ENCODE measurements around the gene LY6G5C.
A peak's percentile ranks its signal among the peaks of the same experiment; 100 is the strongest.

LY6G5C gene

DNA sequence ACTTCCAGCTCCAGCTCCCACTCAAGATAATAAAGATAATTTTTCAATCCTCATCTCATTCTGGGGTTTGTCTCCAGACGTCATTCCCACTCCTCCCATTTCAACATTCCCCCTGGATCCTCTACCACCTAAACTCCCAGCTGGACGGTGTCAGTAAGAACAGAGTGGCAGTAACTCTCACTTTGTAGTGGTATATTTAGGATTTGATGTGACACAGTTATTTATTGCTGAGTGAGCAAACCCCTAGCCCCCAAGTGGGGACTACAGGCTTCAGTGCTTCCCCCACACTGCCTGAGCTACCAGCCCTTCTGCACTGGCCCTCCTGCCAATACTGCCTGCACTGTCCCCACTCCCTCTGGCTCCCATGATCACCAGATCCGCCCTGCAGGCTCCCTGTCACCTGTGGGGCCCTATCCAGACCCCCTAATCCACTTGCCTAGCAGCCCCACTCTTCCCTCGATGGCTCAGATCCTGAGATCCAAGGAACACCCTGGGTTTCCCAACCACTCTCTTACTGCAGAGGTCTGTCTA is 22.6 kb downstream of the LY6G5C start:
- TF ChIP-seq, protein P1, sequence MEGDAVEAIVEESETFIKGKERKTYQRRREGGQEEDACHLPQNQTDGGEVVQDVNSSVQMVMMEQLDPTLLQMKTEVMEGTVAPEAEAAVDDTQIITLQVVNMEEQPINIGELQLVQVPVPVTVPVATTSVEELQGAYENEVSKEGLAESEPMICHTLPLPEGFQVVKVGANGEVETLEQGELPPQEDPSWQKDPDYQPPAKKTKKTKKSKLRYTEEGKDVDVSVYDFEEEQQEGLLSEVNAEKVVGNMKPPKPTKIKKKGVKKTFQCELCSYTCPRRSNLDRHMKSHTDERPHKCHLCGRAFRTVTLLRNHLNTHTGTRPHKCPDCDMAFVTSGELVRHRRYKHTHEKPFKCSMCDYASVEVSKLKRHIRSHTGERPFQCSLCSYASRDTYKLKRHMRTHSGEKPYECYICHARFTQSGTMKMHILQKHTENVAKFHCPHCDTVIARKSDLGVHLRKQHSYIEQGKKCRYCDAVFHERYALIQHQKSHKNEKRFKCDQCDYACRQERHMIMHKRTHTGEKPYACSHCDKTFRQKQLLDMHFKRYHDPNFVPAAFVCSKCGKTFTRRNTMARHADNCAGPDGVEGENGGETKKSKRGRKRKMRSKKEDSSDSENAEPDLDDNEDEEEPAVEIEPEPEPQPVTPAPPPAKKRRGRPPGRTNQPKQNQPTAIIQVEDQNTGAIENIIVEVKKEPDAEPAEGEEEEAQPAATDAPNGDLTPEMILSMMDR (IDR thresholded peaks at IDR 0.05; ENCODE audit: extremely low read depth, insufficient read depth, missing control alignments): no peak
- in situ Hi-C loops (cut with MboI; ENCODE audit: low pct_unique_long_range_greater_than_20kb, low sequenced_read_pairs, unreplicated experiment): no loop called here
- DNase-seq (ENCODE audit: low spot score): no peak

DNA sequence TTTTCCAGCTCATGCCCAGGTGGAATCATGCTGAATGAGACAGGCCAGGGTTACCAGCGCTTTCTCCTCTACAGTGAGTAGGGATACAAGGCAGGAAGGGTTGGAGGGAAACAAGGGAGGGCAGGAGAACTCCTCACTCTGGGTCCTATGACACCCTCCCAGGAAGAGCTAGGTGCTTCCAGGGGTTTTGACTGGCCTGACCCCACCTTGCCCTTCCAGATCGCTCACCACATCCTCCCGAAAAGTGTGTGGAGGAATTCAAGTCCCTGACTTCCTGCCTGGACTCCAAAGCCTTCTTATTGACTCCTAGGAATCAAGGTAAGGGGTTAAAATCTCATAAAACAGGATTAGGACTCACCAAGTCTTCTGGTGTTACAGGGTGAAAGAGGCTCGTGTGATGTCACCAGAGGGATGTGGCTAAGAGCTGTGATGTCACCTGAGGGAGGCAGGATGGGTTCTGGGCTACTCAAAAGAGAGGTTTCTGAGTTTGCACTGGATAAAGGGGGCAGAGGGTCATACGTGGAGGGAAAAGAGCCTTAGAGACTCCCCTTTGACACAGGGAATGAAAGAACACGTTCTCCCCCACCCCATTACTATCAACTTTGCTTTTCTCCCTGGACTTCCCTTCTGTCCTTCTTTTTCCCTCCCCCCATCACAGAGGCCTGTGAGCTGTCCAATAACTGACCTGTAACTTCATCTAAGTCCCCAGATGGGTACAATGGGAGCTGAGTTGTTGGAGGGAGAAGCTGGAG is 23.3 kb downstream of the LY6G5C start:
- no peak for DNase-seq (ENCODE audit: low spot score)
- in situ Hi-C loops (cut with MboI; ENCODE audit: low pct_unique_long_range_greater_than_20kb, low sequenced_read_pairs, unreplicated experiment): no loop called here
- TF ChIP-seq, protein P1 (IDR thresholded peaks at IDR 0.05; ENCODE audit: extremely low read depth, insufficient read depth, missing control alignments): no peak

DNA sequence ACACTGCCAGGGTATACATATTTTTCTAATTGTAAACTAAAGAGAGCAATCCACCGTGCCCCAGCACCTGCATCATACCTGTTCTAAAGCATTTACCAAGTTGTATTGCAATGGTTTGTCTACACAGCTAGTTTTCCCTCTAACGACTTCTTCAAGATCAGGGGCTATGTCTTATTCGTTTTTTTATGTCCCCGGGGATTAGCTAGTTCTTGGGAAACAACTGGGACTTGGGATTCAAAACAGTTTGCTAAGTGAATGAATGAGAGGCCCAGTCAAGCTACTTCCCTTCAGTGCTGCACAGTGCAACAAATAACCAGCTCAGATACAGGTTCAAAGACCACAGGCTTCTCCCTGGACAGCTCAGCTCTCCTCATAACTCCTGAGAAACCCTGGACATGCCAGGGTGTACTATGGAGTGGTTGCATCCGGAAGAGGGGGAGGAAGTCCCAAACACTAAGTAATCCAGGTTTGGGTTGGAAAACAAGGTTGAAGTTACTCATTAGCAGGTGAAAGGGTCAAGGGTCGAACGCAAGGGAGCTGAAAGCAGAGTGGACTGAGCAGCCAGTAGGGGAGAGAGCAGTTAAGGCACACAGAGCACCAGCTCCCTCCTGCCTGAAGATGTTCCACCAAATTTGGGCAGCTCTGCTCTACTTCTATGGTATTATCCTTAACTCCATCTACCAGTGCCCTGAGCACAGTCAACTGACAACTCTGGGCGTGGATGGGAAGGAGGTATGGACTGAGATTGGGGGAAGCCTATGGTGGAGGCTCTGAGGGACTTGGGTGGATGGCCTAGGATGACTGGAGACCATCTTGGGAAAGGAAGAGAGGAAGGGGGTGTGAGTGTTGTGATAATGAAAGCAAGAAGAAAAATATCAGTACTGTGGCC is 25.3 kb downstream of the LY6G5C start, which contains the start of gene APOM:
APOM (plus strand) TSS at position 546 of the 889 bp plus-strand sequence; CDS start at position 619, 73 bp downstream.
- in situ Hi-C loops (cut with MboI; ENCODE audit: low pct_unique_long_range_greater_than_20kb, low sequenced_read_pairs, unreplicated experiment): no loop called here
- DNase-seq (ENCODE audit: low spot score): no peak
- TF ChIP-seq, protein P1 (IDR thresholded peaks at IDR 0.05; ENCODE audit: extremely low read depth, insufficient read depth, missing control alignments): no peak

DNA sequence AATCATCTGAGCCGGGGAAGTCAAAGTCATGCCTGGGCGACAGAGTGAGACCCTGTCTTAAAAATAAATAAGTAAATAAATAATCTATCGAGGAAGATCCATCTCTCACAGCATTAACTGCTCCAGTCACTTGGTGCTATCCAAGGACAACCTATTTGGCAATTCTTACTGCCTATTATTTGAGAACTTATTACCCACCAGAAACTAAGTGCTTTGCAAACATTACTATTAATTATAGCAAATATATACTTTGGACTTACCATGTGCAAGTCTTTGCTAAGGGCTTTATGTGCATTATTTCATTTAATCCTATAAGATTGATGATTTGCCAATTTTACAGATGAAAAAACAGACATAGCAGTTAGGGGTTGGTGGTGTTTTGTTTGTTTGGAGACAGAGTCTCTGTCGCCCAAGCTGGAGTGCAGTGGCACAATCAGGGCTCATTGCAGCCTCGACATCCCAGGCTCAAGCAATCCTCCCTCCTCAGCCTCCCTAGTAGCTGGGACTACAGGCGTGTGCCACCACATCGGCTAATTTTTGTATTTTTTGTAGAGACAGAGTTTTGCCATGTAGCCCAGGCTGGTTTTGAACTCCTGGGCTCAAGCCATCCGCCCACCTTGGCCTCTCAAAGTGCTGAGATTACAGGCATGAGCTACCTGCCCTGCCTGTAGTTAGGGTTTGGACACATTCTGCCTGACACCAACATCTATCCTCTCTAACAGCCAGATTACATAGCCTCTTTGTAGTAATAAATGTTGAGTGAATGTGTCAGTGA is 26.1 kb downstream of the LY6G5C start:
- DNase-seq (ENCODE audit: low spot score): no peak
- in situ Hi-C loops (cut with MboI; ENCODE audit: low pct_unique_long_range_greater_than_20kb, low sequenced_read_pairs, unreplicated experiment): no loop called here
- TF ChIP-seq, protein P1 (IDR thresholded peaks at IDR 0.05; ENCODE audit: extremely low read depth, insufficient read depth, missing control alignments): no peak

DNA sequence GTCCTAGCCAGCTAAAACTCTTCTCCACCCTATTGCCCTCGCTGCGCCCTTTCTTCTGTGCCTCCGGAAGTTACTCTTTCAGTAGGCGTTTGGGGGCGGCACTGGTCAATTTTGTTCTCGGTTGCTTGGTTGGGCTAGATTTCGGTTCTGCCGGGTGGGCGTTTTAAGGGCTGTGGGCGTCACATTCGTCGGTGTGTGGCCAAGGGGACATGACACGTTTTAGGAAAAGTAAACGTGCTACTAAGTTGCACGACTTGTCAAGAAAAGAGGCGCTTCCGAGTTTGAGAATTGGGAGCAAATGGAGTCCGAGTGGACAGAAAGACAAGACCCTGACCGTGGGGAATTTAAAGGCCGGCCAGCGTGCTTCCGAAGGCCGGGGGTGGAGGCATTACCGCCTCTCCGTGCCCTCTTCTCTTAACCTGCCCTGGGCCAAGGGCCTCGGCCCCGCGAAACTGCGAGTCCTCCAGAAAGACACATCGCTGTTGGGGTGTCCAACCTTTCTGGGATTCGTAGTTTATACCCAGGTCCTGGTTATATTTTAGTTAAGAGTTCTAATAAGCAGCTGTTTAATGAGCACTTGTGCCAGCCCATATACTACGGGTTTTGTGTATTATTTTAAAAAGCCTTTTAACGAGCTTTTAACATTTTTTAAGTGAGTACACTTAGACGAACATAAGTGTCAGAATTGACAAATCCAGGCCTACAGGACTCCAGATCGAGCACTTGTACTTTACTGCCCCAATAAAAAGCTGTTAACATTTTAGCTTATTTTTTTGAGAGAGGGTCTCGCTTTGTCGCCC is 27.7 kb downstream of the LY6G5C start:
- TF ChIP-seq, protein P1 (IDR thresholded peaks at IDR 0.05; ENCODE audit: extremely low read depth, insufficient read depth, missing control alignments): no peak
- DNase-seq (ENCODE audit: low spot score): peak; percentile 93
- in situ Hi-C loops (cut with MboI; ENCODE audit: low pct_unique_long_range_greater_than_20kb, low sequenced_read_pairs, unreplicated experiment): no loop called here
